ENCODE results near the gene EIF2S2.

Gene EIF2S2

GRCh38 chr20:34088305-34089174, 23.5 kb downstream of the EIF2S2 start:
- Histone ChIP-seq H3K4me2 (ENCODE audit: low read depth, low read length, poor library complexity, severe bottlenecking) (no peak overlapping the region), H3K9me3 (ENCODE audit: insufficient read depth, low read length) (no peaks in the 10 kb centered on the region), H4K20me1 (ENCODE audit: low read depth, low read length) (peaks cover 7% of the 10 kb centered on the region; the same call in 1 of the 2 replicates), H3K4me3 (ENCODE audit: insufficient read depth, low read length, poor library complexity, severe bottlenecking) (no peak overlapping the region), H3K27ac (ENCODE audit: low read depth, low read length) (no peak overlapping the region), H3K79me2 (ENCODE audit: insufficient read depth, low read length) (no peaks in the 10 kb centered on the region), H3F3A (ENCODE audit: insufficient read depth) (peaks cover 74% of the 10 kb centered on the region), H3K27me3 (ENCODE audit: low read length) (no peaks in the 10 kb centered on the region), H2AFZ (ENCODE audit: low read depth, low read length, severe bottlenecking) (no peak overlapping the region), H3K36me3 (ENCODE audit: low read length) (peaks cover 45% of the 10 kb centered on the region; the same call in 1 of the 2 replicates), H3K9me2 (replicated peaks; ENCODE audit: insufficient read depth, low read length) (no peaks in the 10 kb centered on the region), H3K9ac (ENCODE audit: low read length) (no peak overlapping the region)
- TF ChIP-seq, protein P1, sequence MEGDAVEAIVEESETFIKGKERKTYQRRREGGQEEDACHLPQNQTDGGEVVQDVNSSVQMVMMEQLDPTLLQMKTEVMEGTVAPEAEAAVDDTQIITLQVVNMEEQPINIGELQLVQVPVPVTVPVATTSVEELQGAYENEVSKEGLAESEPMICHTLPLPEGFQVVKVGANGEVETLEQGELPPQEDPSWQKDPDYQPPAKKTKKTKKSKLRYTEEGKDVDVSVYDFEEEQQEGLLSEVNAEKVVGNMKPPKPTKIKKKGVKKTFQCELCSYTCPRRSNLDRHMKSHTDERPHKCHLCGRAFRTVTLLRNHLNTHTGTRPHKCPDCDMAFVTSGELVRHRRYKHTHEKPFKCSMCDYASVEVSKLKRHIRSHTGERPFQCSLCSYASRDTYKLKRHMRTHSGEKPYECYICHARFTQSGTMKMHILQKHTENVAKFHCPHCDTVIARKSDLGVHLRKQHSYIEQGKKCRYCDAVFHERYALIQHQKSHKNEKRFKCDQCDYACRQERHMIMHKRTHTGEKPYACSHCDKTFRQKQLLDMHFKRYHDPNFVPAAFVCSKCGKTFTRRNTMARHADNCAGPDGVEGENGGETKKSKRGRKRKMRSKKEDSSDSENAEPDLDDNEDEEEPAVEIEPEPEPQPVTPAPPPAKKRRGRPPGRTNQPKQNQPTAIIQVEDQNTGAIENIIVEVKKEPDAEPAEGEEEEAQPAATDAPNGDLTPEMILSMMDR (IDR thresholded peaks at IDR 0.05; ENCODE audit: insufficient read depth, low read length, poor library complexity, severe bottlenecking), result no peak
- TF ChIP-seq EZH2phosphoT487 (conservative IDR thresholded peaks at IDR 0.05; ENCODE audit: low read length), result no peak

- no peak overlapping the region for H3K4me3 ChIP-seq (ENCODE audit: insufficient read depth, low read length, poor library complexity, severe bottlenecking)
- H2AFZ ChIP-seq (ENCODE audit: low read depth, low read length, severe bottlenecking), result no peak overlapping the region
- peaks cover 3% of the 10 kb centered on the region; the same call in 1 of the 2 replicates for H4K20me1 ChIP-seq (ENCODE audit: low read depth, low read length)
- H3K27ac ChIP-seq (ENCODE audit: low read depth, low read length), result no peak overlapping the region
- H3K9me2 ChIP-seq (replicated peaks; ENCODE audit: insufficient read depth, low read length), result no peaks in the 10 kb centered on the region
- peaks cover 53% of the 10 kb centered on the region for H3F3A ChIP-seq (ENCODE audit: insufficient read depth)
- H3K27me3 ChIP-seq (ENCODE audit: low read length), result no peaks in the 10 kb centered on the region
- H3K9ac ChIP-seq (ENCODE audit: low read length), result no peak overlapping the region
- no peak for TF ChIP-seq EZH2phosphoT487 (conservative IDR thresholded peaks at IDR 0.05; ENCODE audit: low read length)
- TF ChIP-seq, protein P1 (IDR thresholded peaks at IDR 0.05; ENCODE audit: insufficient read depth, low read length, poor library complexity, severe bottlenecking), result no peak
- peaks cover 21% of the 10 kb centered on the region; the same call in 1 of the 2 replicates for H3K36me3 ChIP-seq (ENCODE audit: low read length)
- H3K9me3 ChIP-seq (ENCODE audit: insufficient read depth, low read length), result no peaks in the 10 kb centered on the region
- H3K4me2 ChIP-seq (ENCODE audit: low read depth, low read length, poor library complexity, severe bottlenecking), result no peak overlapping the region
- H3K79me2 ChIP-seq (ENCODE audit: insufficient read depth, low read length), result no peaks in the 10 kb centered on the region
Measured at GRCh38 chr20:34085544-34086040, 26.5 kb downstream of the EIF2S2 start.

- Histone ChIP-seq H3K36me3 (ENCODE audit: low read length) (peaks cover 13% of the 10 kb centered on the region; the same call in 1 of the 2 replicates), H3K79me2 (ENCODE audit: insufficient read depth, low read length) (no peaks in the 10 kb centered on the region), H3F3A (ENCODE audit: insufficient read depth) (peaks cover 41% of the 10 kb centered on the region), H3K27me3 (ENCODE audit: low read length) (no peaks in the 10 kb centered on the region), H3K4me3 (ENCODE audit: insufficient read depth, low read length, poor library complexity, severe bottlenecking) (no peak overlapping the region), H3K9me3 (ENCODE audit: insufficient read depth, low read length) (no peaks in the 10 kb centered on the region), H3K4me2 (ENCODE audit: low read depth, low read length, poor library complexity, severe bottlenecking) (no peak overlapping the region), H3K9me2 (replicated peaks; ENCODE audit: insufficient read depth, low read length) (no peaks in the 10 kb centered on the region), H3K27ac (ENCODE audit: low read depth, low read length) (no peak overlapping the region), H4K20me1 (ENCODE audit: low read depth, low read length) (peaks cover 3% of the 10 kb centered on the region; the same call in 1 of the 2 replicates), H3K9ac (ENCODE audit: low read length) (no peak overlapping the region), H2AFZ (ENCODE audit: low read depth, low read length, severe bottlenecking) (no peak overlapping the region)
- TF ChIP-seq, protein P1 (IDR thresholded peaks at IDR 0.05; ENCODE audit: insufficient read depth, low read length, poor library complexity, severe bottlenecking), result no peak
- TF ChIP-seq EZH2phosphoT487 (conservative IDR thresholded peaks at IDR 0.05; ENCODE audit: low read length), result no peak
Measured at GRCh38 chr20:34084227-34084923, 27.7 kb downstream of the EIF2S2 start.

Data from SU-DHL-6 (cell line).